Neural cell (in vitro differentiated cells): ENCODE measurements around the gene SLC9B2. TPM values are rescaled to one million over a fixed set of nuclear protein-coding genes. Genes with fewer than 3 reads are reported as not detected.

Experiments
- polyA plus RNA-seq: library from polyadenylated mRNA; depleted of rRNA; stranded (reverse); fragments of >200 nt; gene quantifications from 2 replicates; pipeline ENCODE4 v1.2.3, GENCODE V29; 2014

SLC9B2 gene
- polyA plus RNA-seq, 1 donor from 2014 or later, result 46.3 TPM

Other genes starting within 250 kb of the SLC9B2 start
- 352 and 373 TPM in 2 replicates for gene UBE2D3, start 249.2 kb downstream of the SLC9B2 start, polyA plus RNA-seq
- gene CISD2, start 207.8 kb downstream of the SLC9B2 start, polyA plus RNA-seq, result 89.4 and 102 TPM in 2 replicates
- gene SLC9B1, start 57.1 kb downstream of the SLC9B2 start, polyA plus RNA-seq, result not detected in 2 replicates
- gene BDH2, start 23.1 kb upstream of the SLC9B2 start, polyA plus RNA-seq, result 12.9 and 16.9 TPM in 2 replicates
- 1.1 and 1.8 TPM in 2 replicates for gene CENPE, start 121.6 kb upstream of the SLC9B2 start, polyA plus RNA-seq